ENCODE measurements around the gene EIF1B.

The EIF1B gene

DNA sequence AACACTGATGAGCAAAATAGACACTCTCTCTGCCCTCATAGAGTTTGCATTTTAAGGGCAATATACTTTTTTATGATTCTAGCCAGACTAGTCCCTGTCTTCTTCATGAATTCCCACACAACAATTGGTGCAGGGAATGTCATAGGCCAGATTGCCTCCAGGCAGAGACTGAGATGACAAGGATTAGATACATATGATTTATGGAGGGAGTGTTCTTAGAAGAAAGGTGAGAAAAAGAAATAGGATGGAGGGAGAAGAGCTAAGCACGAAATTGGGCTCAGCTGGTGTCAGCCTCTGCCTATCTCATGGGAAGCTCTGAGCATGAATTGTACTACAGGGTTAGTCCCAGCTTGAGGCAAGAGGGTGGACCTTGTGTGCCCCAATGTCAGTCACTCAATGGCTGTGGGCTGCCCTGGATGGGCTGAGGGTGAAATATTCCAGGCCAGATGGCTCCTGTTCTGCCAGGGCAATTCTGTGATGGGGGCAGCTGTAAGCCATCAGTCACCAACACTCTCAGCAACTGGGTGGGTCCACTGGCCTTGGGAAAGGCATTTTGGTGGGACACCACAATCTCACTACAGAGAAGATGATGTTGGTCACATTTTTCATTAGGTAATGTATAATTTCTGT, 31.1 kb downstream of the EIF1B start:
- no peak for DNase-seq (ENCODE audit: low read depth in 2 of 2)

DNA sequence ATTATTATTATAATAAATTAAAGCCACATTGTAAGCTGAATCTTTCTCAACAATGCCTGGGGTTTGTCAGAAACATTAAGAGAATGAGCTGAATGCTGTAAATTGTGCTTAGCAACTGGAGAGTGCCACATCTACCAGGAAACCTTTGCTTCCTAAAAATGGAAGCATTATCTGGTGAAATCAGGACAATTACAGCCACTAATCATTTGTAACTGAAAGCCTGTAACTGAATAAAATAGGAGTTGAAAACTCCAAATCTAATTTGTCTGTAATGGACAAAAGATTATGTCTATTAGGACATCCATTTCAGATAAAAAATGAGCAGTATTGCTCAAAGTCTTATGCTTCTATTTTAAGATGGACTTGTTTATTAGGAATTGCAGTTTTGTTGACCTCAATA, 32.2 kb downstream of the EIF1B start:
- no peak for DNase-seq (ENCODE audit: low read depth in 2 of 2)

GRCh38 chr3:40350529-40350928, 41.0 kb downstream of the EIF1B start:
- DNase-seq (ENCODE audit: low read depth in 2 of 2), result no peak

DNA sequence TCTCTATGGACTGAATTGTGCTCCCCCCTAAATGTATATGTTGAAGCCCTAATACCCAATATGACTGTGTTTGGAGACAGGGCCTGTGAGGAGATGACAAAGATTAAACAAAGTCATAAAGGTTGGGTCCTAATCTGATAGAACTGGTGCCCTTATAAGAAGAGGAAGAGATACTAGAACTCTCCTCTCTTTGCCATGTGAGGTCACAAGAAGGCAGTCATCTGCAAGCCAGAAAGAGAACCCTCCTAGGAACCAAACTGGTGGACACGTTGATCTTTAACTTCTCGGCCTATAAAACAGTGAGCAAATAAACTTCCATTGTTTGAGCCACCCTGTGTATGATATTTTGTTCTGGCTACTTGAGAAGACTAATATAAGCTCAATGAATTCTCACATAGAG, 45.9 kb downstream of the EIF1B start:
- no peak for DNase-seq (ENCODE audit: low read depth in 2 of 2)

DNA sequence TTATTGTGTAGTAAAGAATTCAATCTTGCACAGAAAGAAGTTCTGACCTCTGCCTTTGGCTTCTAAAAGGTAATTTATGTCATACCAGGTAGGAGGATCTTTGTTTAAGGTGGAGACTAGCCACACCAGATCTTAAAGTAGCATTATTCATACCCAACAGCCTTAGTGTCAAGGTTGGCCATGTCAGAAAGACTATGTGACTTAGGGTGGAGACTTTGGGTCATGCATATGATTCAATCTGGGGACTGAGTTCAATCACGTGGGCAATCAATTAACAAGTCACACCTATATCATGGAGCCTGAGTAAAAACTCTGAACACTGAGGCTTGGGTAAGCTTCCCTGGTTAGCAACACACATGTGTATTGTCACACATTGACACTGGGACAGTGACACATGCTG, 48.9 kb downstream of the EIF1B start:
- no peak for DNase-seq (ENCODE audit: low read depth in 2 of 2)
